Astrocyte (in vitro differentiated cells and primary cell): ENCODE results near the gene ANKRD29.

Source experiments
- EZH2 ChIP-seq: IDR thresholded peaks from 2 replicates; pipeline ENCODE4 v1.6.1; 2012; ENCODE audit warnings: mild to moderate bottlenecking, low read length, inconsistent platforms; ENCODE audit not compliant: insufficient read depth
- TF ChIP-seq, protein P1 (sequence below): IDR thresholded peaks from 2 replicates; pipeline ENCODE4 v1.5.1; 2011; ENCODE audit warnings: low read depth, mild to moderate bottlenecking, inconsistent platforms, low read length, moderate library complexity; ENCODE audit not compliant: insufficient read depth

DNA sequence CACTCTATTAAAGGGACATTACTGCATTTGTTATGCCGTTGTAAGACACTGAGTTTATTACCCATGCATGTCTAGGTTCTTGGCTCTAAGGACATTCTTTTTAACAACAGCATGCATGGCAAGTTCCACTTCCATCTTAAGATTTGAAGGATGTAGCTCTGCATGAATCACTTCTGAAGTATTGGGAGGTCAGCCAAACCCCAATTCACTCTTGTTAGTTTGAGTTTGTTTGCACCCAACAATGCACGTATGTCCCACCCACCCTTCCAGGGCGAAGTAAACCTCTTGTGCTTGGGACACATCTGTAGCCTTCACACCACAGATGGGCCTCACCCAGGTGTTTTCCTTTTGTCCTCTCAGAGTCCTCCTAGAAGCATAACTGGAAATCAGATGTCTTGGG, 21.0 kb upstream of the ANKRD29 start:
- TF ChIP-seq, protein P1, sequence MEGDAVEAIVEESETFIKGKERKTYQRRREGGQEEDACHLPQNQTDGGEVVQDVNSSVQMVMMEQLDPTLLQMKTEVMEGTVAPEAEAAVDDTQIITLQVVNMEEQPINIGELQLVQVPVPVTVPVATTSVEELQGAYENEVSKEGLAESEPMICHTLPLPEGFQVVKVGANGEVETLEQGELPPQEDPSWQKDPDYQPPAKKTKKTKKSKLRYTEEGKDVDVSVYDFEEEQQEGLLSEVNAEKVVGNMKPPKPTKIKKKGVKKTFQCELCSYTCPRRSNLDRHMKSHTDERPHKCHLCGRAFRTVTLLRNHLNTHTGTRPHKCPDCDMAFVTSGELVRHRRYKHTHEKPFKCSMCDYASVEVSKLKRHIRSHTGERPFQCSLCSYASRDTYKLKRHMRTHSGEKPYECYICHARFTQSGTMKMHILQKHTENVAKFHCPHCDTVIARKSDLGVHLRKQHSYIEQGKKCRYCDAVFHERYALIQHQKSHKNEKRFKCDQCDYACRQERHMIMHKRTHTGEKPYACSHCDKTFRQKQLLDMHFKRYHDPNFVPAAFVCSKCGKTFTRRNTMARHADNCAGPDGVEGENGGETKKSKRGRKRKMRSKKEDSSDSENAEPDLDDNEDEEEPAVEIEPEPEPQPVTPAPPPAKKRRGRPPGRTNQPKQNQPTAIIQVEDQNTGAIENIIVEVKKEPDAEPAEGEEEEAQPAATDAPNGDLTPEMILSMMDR: no peak
- no peak for TF ChIP-seq EZH2
